DND-41 (cell line): ENCODE data around the gene AIFM1.
A peak's percentile ranks its signal among the peaks of the same experiment; 100 is the strongest.

Experiments used
- ATAC-seq: fragments of 200-7000 bp; cut with Tn5 transposase; 3 replicates; pipeline ENCODE4 v1.9.1; 2021; ENCODE audit warnings: low read depth; ENCODE audit not compliant: insufficient read depth
- DNase-seq: peaks from one replicate; pipeline ENCODE4 v3.0.0-alpha.2; 2020
- H2AFZ ChIP-seq: 2 replicates; pipeline ENCODE4 v1.6.0; 2012; ENCODE audit warnings: low read depth, low read length
- H3K27ac ChIP-seq: 2 replicates; pipeline ENCODE4 v1.5.1; 2012; ENCODE audit warnings: low read length, inconsistent platforms
- H3K27me3 ChIP-seq: fragments of 200-600 bp; sonication (generic); 2 replicates; pipeline ENCODE4 v1.6.0; 2012; ENCODE audit warnings: low read length, mild to moderate bottlenecking, inconsistent platforms; ENCODE audit not compliant: insufficient read depth, poor library complexity
- H3K36me3 ChIP-seq: 2 replicates; pipeline ENCODE4 v1.5.1; 2012; ENCODE audit warnings: low read length, inconsistent platforms; ENCODE audit not compliant: insufficient read depth
- H3K4me1 ChIP-seq: 2 replicates; pipeline ENCODE4 v1.5.1; 2012; ENCODE audit warnings: mild to moderate bottlenecking, low read length; ENCODE audit not compliant: insufficient read depth
- H3K4me2 ChIP-seq: 2 replicates; pipeline ENCODE4 v1.6.0; 2012; ENCODE audit warnings: mild to moderate bottlenecking, moderate library complexity, low read length, inconsistent platforms; ENCODE audit not compliant: insufficient read depth
- H3K4me3 ChIP-seq, 2 experiments: fragments of 200-600 bp in 1 of 2; shearing (Covaris generic) in 1 of 2; 2 replicates each; pipeline ENCODE4 v1.5.1; 2012 to 2016; ENCODE audit warnings: inconsistent platforms in 2 of 2, low read length in 2 of 2, mild to moderate bottlenecking in 2 of 2, low read depth in 1 of 2, moderate library complexity in 1 of 2
- H3K79me2 ChIP-seq: 2 replicates; pipeline ENCODE4 v1.6.0; 2012; ENCODE audit warnings: low read length, inconsistent platforms; ENCODE audit not compliant: insufficient read depth
- H3K9ac ChIP-seq: 2 replicates; pipeline ENCODE4 v1.6.0; 2012; ENCODE audit warnings: low read depth, mild to moderate bottlenecking, inconsistent platforms, low read length, moderate library complexity
- H3K9me3 ChIP-seq: 2 replicates; pipeline ENCODE4 v1.5.1; 2012; ENCODE audit warnings: low read length, moderate library complexity, mild to moderate bottlenecking, inconsistent platforms; ENCODE audit not compliant: insufficient read depth, severe bottlenecking
- H4K20me1 ChIP-seq: 2 replicates; pipeline ENCODE4 v1.6.0; 2012; ENCODE audit warnings: low read length; ENCODE audit not compliant: insufficient read depth
- EZH2 ChIP-seq: IDR thresholded peaks from 3 replicates; pipeline ENCODE4 v1.6.1; 2012; ENCODE audit warnings: borderline replicate concordance, low read depth, mild to moderate bottlenecking, moderate library complexity, low read length, inconsistent platforms; ENCODE audit not compliant: severe bottlenecking
- TF ChIP-seq, protein P1 (sequence below): IDR thresholded peaks from 2 replicates; pipeline ENCODE4 v1.5.1; 2012; ENCODE audit warnings: borderline replicate concordance, low read length, moderate library complexity, mild to moderate bottlenecking; ENCODE audit not compliant: poor library complexity, severe bottlenecking; ENCODE audit errors: extremely low read depth

Gene AIFM1

DNA sequence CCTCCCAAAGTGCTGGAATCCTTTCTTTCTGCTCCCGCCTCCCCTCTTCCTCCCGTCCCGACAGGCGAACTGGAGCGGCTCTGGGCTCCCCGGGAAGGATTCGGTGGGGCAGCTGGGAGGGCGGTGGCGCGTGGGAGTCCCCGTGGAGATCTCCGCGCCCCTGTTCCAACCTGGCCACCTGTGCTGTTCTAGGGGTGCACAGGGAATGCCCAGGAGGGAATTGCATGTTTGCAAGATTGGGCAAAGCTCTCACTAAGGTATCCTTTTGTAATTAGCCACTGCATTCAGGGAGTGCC is 44.2 kb downstream of the AIFM1 start:
- DNase-seq (no peak), ATAC-seq (no peak)
- no peak overlapping the region for H3K9ac ChIP-seq
- no peaks in the 10 kb centered on the region for H4K20me1 ChIP-seq
- H3K9me3 ChIP-seq = no peaks in the 10 kb centered on the region
- TF ChIP-seq EZH2 = no peak
- TF ChIP-seq, protein P1, sequence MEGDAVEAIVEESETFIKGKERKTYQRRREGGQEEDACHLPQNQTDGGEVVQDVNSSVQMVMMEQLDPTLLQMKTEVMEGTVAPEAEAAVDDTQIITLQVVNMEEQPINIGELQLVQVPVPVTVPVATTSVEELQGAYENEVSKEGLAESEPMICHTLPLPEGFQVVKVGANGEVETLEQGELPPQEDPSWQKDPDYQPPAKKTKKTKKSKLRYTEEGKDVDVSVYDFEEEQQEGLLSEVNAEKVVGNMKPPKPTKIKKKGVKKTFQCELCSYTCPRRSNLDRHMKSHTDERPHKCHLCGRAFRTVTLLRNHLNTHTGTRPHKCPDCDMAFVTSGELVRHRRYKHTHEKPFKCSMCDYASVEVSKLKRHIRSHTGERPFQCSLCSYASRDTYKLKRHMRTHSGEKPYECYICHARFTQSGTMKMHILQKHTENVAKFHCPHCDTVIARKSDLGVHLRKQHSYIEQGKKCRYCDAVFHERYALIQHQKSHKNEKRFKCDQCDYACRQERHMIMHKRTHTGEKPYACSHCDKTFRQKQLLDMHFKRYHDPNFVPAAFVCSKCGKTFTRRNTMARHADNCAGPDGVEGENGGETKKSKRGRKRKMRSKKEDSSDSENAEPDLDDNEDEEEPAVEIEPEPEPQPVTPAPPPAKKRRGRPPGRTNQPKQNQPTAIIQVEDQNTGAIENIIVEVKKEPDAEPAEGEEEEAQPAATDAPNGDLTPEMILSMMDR = no peak
- H3K4me1 ChIP-seq = peaks cover 14% of the 10 kb centered on the region
- no peak overlapping the region for H3K27ac ChIP-seq
- no peak overlapping the region for H3K4me2 ChIP-seq
- H2AFZ ChIP-seq = no peak overlapping the region
- peaks cover 9% of the 10 kb centered on the region; the same call in 1 of the 2 replicates for H3K36me3 ChIP-seq
- no peaks in the 10 kb centered on the region for H3K79me2 ChIP-seq
- H3K27me3 ChIP-seq = no peaks in the 10 kb centered on the region
- H3K4me3 ChIP-seq = no peak overlapping the region

DNA sequence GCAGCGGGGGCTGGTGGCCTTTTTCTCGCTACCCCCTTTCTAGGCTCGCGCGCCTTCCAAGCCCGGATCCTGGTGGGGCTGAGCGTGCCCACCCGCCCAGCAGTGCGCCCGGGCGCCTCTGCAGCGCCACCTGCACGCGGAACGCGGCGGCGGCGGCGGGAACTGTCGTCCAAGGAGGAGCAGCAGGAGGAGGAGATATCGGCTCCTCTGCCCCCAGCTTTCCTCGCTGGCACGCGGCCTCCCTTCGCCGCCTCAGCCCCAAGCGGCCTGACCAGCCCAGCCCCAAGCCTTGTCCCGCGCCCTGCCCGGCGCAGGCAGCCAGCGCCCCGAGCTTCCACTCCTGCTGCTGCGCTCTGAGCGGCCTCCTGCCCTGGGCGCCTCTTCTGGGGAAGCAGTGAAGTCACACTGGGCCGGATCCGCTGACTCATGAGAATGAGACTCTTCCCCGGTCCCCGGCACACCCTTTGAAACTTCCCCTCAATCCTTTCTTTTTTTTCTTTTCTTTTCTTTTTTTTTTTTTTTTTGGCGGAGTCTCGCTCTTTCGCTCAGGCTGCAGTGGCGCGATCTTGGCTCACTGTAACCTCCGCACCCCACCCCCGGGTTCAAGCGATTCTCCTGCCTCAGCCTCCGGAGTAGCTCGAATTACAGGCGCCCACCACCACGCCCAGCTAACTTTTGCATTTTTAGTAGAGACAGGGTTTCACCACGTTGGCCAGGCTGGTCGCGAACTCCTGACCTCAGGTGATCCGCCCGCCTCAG is 44.7 kb downstream of the AIFM1 start:
- H3K79me2 ChIP-seq = no peaks in the 10 kb centered on the region
- DNase-seq (peak; percentile 81), ATAC-seq (peak; percentile 93)
- H3K4me1 ChIP-seq = peaks cover 14% of the 10 kb centered on the region
- no peaks in the 10 kb centered on the region for H4K20me1 ChIP-seq
- H3K9ac ChIP-seq = peak overlapping the region; percentile 54
- H3K36me3 ChIP-seq = peaks cover 8% of the 10 kb centered on the region; the same call in 1 of the 2 replicates
- peak overlapping the region; percentile 66 for H3K4me2 ChIP-seq
- H3K4me3 ChIP-seq = peak overlapping the region in 1 of 2 experiments; percentile 49; a peak in 2 of 4 replicates
- H3K27me3 ChIP-seq = no peaks in the 10 kb centered on the region
- H2AFZ ChIP-seq = peak overlapping the region; percentile 77
- peak overlapping the region; percentile 65; the same call in 1 of the 2 replicates for H3K27ac ChIP-seq
- H3K9me3 ChIP-seq = no peaks in the 10 kb centered on the region
- TF ChIP-seq EZH2 = no peak
- TF ChIP-seq, protein P1 = peak; percentile 78

DNA sequence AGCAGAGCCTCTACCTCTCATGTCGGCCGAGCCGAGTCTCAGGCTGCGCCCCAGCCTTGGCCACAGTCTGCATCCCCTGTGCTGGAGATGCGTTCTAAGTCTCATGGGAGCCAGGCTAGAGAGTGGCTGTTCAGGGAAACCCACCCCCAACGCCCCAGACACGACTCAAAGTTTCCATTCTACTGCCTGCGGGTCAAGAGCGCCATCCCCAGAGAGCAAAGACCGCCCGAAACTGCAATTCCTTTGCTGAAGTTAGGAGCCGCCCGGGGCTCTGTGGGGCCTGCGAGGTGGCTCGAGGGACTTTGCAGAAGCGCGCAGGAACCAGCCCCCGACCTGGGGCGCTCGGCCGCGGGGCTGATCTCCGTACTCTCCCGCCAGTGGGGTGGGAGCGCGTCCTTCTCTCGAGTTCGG is 45.3 kb downstream of the AIFM1 start:
- Histone ChIP-seq H3K79me2 (no peaks in the 10 kb centered on the region), H3K4me2 (peak overlapping the region; percentile 66), H3K4me1 (peaks cover 14% of the 10 kb centered on the region), H3K9ac (peak overlapping the region; percentile 54), H3K4me3 (peak overlapping the region in 1 of 2 experiments; percentile 49; a peak in 1 of 4 replicates), H4K20me1 (no peaks in the 10 kb centered on the region), H3K27me3 (no peaks in the 10 kb centered on the region), H3K36me3 (peaks cover 3% of the 10 kb centered on the region; the same call in 1 of the 2 replicates), H3K27ac (peak overlapping the region; percentile 10; the same call in 1 of the 2 replicates), H3K9me3 (no peaks in the 10 kb centered on the region), H2AFZ (peak overlapping the region; percentile 77)
- DNase-seq (no peak), ATAC-seq (peak; percentile 60)
- no peak for TF ChIP-seq EZH2
- TF ChIP-seq, protein P1 = no peak
